Prostate gland (tissue), 2 donors: ENCODE measurements around the gene BASP1. TPM values are rescaled to one million over a fixed set of nuclear protein-coding genes. Genes with fewer than 3 reads are reported as not detected.
A peak's percentile ranks its signal among the peaks of the same experiment; 100 is the strongest.

Source experiments
- DNase-seq: peaks from one replicate; pipeline ENCODE4 v3.0.0-alpha.2; 2019; ENCODE audit warnings: low spot score
- H3K27ac ChIP-seq, 2 donors: fragments of 200-600 bp; sonication (generic); 2 replicates each; pipeline ENCODE4 v1.5.1; 2017 to 2019
- H3K27me3 ChIP-seq: fragments of 200-600 bp; sonication (generic); replicated peaks from 2 replicates; pipeline ENCODE4 v1.5.1; 2019; ENCODE audit not compliant: insufficient read depth
- H3K36me3 ChIP-seq, 2 donors: fragments of 200-600 bp; sonication (generic); 1 replicate in 1 of 2; 2 replicates in 1 of 2; pipeline versions ENCODE4 v1.5.1 to v1.8.1; 2017 to 2019
- H3K4me1 ChIP-seq: fragments of 200-600 bp; sonication (generic); replicated peaks from 2 replicates; pipeline ENCODE4 v1.5.1; 2019
- H3K4me3 ChIP-seq, 2 donors: fragments of 200-600 bp; sonication (generic); 2 replicates each; pipeline ENCODE4 v1.5.1; 2017 to 2019
- H3K9me3 ChIP-seq: fragments of 200-600 bp; sonication (generic); 2 replicates; pipeline ENCODE4 v1.5.1; 2017
- POLR2A ChIP-seq: fragments of 450-650 bp; IDR thresholded peaks from one replicate; pipeline ENCODE4 v1.6.1; 2016; ENCODE audit warnings: antibody characterized with exemption, mild to moderate bottlenecking
- POLR2AphosphoS5 ChIP-seq: sonication (generic); formaldehyde crosslinking; IDR thresholded peaks from one replicate; pipeline ENCODE4 v1.6.1; 2017; ENCODE audit warnings: antibody characterized with exemption
- WGBS: methylation state at CpG from one replicate; pipeline ENCODE4 v1.1.5; 2018; 5-methylcytosine and 5-hydroxymethylcytosine counted together
- intact Hi-C: fragments of 100-400 bp; cut with DNase I; formaldehyde crosslinking; loops from one replicate; pipeline ENCODE4 v1.14.2; 2022
- total RNA-seq, 2 donors: library from RNA; depleted of rRNA; stranded (reverse); fragments of >200 nt; gene quantifications; one replicate each; pipeline ENCODE4 v1.1.0, GENCODE V29; 2016
- TF ChIP-seq, protein P1 (sequence below), 4 experiments: fragments of 200-600 bp in 2 of 4; fragments of 450-650 bp in 2 of 4; sonication (generic) in 2 of 4; IDR thresholded peaks; 1 replicate in 3 of 4; 2 replicates in 1 of 4; pipeline ENCODE4 v1.5.1; 2016 to 2019; ENCODE audit warnings: antibody characterized with exemption in 4 of 4, mild to moderate bottlenecking in 2 of 4, moderate library complexity in 2 of 4

Gene BASP1
- total RNA-seq, 2 donors from 2014 or later: 142 to 346 TPM

DNA sequence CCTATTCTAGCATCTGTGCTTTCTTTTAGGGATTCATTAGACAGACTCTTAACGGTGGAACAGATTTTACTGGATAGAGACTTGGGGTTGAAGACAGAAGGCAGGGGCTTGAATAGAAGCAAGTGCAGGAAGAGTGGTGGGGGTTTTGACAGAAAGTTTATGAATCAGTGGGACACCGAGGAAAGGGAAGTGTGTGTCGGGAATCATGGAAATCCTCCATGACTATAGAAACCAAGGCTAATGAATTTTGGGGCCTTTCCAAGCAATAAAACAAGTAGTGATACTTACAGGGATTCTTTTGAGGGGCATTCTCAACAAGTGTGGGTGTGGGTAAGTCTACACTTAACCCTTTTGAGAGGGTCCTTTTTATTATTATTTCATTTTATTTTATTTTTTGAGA lies 12.8 kb downstream of the BASP1 start:
- H3K27ac ChIP-seq: no peak overlapping the region
- DNase-seq: no peak

DNA sequence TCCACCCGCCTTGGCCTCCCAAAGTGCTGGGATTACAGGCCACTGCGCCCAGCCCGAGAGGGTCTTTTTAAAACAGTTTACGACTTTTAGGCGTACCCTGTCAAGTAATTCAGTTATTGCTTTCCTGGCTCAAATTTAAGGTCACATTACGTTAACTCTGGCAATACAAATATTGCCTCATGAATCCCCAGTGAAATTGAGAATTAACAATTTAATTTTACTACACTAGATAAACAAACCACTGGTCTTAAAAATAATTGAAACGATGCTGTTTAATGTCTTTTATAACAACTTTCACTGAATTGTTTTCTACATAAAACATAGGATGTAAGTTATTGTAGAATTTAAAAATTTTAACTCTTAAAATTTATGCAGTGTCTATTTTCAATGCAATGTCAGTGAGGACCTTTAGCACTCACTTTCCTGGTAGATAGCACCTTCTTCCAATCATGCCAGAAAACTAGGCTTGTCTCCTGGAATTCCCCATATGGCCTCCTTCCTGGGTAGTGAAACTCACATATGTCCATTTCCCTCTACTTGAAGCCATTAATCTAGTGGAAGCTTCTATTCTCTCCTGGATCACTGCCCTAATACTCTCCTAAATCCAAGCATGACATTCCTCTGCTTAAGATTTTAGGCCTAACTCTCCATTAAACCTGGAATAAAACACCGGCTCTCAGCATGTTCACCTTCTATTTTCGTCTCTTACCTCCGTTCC lies 13.5 kb downstream of the BASP1 start:
- H3K4me3 ChIP-seq: no peak overlapping the region
- WGBS: 59% methylated on average over 10 of the region's 10 CpGs
- intact Hi-C loops: no loop called here
- no peak for DNase-seq
- H3K36me3 ChIP-seq: no peaks in the 10 kb centered on the region
- no peaks in the 10 kb centered on the region for H3K9me3 ChIP-seq
- H3K4me1 ChIP-seq: peaks cover 3% of the 10 kb centered on the region
- H3K27ac ChIP-seq: no peak overlapping the region
- TF ChIP-seq POLR2AphosphoS5 (no peak), POLR2A (no peak)
- TF ChIP-seq, protein P1, sequence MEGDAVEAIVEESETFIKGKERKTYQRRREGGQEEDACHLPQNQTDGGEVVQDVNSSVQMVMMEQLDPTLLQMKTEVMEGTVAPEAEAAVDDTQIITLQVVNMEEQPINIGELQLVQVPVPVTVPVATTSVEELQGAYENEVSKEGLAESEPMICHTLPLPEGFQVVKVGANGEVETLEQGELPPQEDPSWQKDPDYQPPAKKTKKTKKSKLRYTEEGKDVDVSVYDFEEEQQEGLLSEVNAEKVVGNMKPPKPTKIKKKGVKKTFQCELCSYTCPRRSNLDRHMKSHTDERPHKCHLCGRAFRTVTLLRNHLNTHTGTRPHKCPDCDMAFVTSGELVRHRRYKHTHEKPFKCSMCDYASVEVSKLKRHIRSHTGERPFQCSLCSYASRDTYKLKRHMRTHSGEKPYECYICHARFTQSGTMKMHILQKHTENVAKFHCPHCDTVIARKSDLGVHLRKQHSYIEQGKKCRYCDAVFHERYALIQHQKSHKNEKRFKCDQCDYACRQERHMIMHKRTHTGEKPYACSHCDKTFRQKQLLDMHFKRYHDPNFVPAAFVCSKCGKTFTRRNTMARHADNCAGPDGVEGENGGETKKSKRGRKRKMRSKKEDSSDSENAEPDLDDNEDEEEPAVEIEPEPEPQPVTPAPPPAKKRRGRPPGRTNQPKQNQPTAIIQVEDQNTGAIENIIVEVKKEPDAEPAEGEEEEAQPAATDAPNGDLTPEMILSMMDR (IDR thresholded peaks at IDR 0.05): no peak
- H3K27me3 ChIP-seq: no peaks in the 10 kb centered on the region

More for the DNA sequence above, 12.8 kb downstream of the BASP1 start:
- Histone ChIP-seq H3K4me3 (no peak overlapping the region), H3K9me3 (no peaks in the 10 kb centered on the region), H3K4me1 (peaks cover 3% of the 10 kb centered on the region), H3K36me3 (no peaks in the 10 kb centered on the region), H3K27me3 (no peaks in the 10 kb centered on the region)
- intact Hi-C loops: no loop called here
- TF ChIP-seq, protein P1 (IDR thresholded peaks at IDR 0.05): no peak
- TF ChIP-seq POLR2A: no peak
- TF ChIP-seq POLR2AphosphoS5: no peak
- 87% methylated on average over 3 of the region's 3 CpGs for WGBS

DNA sequence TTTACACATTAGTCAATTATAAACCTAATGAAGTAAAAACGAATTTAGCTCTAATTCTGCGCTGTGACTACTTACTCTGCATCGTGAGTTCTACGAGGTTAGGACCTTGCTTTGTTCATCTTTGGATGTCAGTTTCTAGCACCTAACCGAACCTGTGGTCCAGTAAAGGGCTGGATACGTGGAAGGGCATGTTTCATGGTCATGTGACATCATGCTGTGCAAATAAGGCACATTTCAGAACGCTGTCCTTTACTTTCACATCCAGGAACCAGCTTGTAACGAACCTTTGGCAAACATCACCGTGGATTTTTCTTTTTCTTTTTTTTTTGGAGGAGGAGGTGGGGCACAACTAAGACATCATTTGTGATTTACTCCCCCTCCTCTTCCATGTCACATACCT lies 15.0 kb downstream of the BASP1 start:
- Histone ChIP-seq H3K4me3 (no peak overlapping the region), H3K9me3 (no peaks in the 10 kb centered on the region), H3K27ac (no peak overlapping the region), H3K36me3 (no peaks in the 10 kb centered on the region), H3K27me3 (no peaks in the 10 kb centered on the region), H3K4me1 (peaks cover 3% of the 10 kb centered on the region)
- DNase-seq: peak; percentile 14
- intact Hi-C loops: no loop called here
- TF ChIP-seq POLR2AphosphoS5 (peak; percentile 9), POLR2A (no peak)
- TF ChIP-seq, protein P1 (IDR thresholded peaks at IDR 0.05): no peak
- 60% methylated on average over 9 of the region's 9 CpGs for WGBS

DNA sequence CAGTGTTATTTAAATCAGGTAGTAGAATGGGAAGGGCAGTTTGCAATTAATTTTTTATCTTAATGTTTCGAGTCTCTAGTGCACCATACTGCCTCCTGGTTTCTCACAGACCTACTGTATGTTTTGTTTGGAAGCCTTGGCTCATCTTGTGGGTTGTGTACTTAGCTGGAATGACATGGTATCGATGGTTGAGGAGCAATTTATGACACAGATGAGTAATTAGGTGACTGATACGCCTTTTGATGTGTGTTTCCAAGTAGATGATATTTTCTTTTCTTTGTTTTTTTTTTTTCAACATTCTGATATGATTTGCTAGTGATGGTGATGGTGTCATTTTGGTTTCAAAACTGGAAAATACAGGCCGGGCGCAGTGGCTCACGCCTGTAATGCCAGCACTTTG lies 16.1 kb downstream of the BASP1 start:
- TF ChIP-seq, protein P1 (IDR thresholded peaks at IDR 0.05): no peak
- TF ChIP-seq POLR2A (no peak), POLR2AphosphoS5 (no peak)
- Histone ChIP-seq H3K36me3 (no peaks in the 10 kb centered on the region), H3K4me3 (no peak overlapping the region), H3K9me3 (no peaks in the 10 kb centered on the region), H3K4me1 (peaks cover 3% of the 10 kb centered on the region), H3K27ac (no peak overlapping the region), H3K27me3 (no peaks in the 10 kb centered on the region)
- intact Hi-C loops: no loop called here
- WGBS: 88% methylated on average over 6 of the region's 6 CpGs
- no peak for DNase-seq

DNA sequence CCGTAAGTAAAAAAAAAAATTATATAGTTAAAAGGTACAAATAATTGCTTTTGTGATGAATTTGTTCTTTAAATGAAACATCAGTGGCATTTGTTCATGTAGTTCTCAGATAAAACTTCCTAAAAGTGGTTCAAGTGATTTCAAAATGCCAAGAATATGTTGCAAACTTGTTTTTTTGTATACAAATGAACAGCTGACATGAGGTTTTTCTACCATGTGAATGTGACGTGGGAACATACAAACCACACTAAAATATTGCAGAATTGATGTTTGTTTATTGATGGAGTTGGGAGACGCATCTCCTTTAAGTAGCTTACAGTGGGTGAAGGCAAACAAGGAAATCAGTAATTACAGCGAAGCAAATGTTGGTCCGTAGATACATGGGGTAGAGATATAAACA lies 16.9 kb downstream of the BASP1 start:
- intact Hi-C loops: no loop called here
- Histone ChIP-seq H3K27ac (no peak overlapping the region), H3K9me3 (no peaks in the 10 kb centered on the region), H3K4me3 (no peak overlapping the region), H3K27me3 (no peaks in the 10 kb centered on the region), H3K4me1 (peaks cover 3% of the 10 kb centered on the region), H3K36me3 (no peaks in the 10 kb centered on the region)
- no peak for TF ChIP-seq POLR2AphosphoS5
- TF ChIP-seq, protein P1 (IDR thresholded peaks at IDR 0.05): no peak
- no peak for TF ChIP-seq POLR2A
- 85% methylated on average over 5 of the region's 5 CpGs for WGBS
- no peak for DNase-seq
